Esophagus muscularis mucosa (tissue), 3 donors: ENCODE results near the gene MAST4.

ENCODE experiments used
- CTCF ChIP-seq, 3 experiments: fragments of 200-600 bp in 2 of 3; fragments of 450-650 bp in 1 of 3; sonication (generic) in 2 of 3; IDR thresholded peaks; one replicate each; pipeline ENCODE4 v1.5.1; 2017 to 2019; ENCODE audit warnings: antibody characterized with exemption in 3 of 3, mild to moderate bottlenecking in 2 of 3, moderate library complexity in 1 of 3
- POLR2A ChIP-seq: fragments of 450-650 bp; IDR thresholded peaks from one replicate; pipeline ENCODE4 v1.6.1; 2017; ENCODE audit warnings: antibody characterized with exemption, moderate library complexity, mild to moderate bottlenecking, low read depth
- POLR2AphosphoS5 ChIP-seq, 2 donors: sonication (generic); formaldehyde crosslinking; IDR thresholded peaks; one replicate each; pipeline ENCODE4 v1.6.1; 2017; ENCODE audit warnings: antibody characterized with exemption in 2 of 2

GRCh38 chr5:66558560-66558959 lies 37.6 kb upstream of the MAST4 start:
- TF ChIP-seq CTCF (IDR thresholded peaks at IDR 0.05) (no peak), POLR2AphosphoS5 (IDR thresholded peaks at IDR 0.05) (no peak), POLR2A (no peak)
